Measurements from ENCODE around the gene IKZF2.

IKZF2 gene

GRCh38 chr2:213152888-213153287 lies 1.5 kb upstream of the IKZF2 start:
- no peak for TF ChIP-seq CTCF (IDR thresholded peaks at IDR 0.05)
- no peak overlapping the region for H3K27ac ChIP-seq
- H3K36me3 ChIP-seq = no peaks in the 10 kb centered on the region
- H3K27me3 ChIP-seq = peaks cover 21% of the 10 kb centered on the region
- no peak overlapping the region for H3K4me3 ChIP-seq (ENCODE audit: low read depth in 1 of 2, low read length in 1 of 2)
- H3K4me1 ChIP-seq (ENCODE audit: control insufficient read depth in 1 of 2, insufficient read depth in 1 of 2, low read depth in 1 of 2, low read length in 1 of 2) = peaks cover 28 to 29% of the 10 kb centered on the region in 2 experiments
- no peaks in the 10 kb centered on the region for H3K9me3 ChIP-seq

- TF ChIP-seq CTCF (IDR thresholded peaks at IDR 0.05) = no peak
- no peak overlapping the region for H3K27ac ChIP-seq
Observed at GRCh38 chr2:213152065-213152794, 818 bp upstream of the IKZF2 start.

GRCh38 chr2:213150315-213151097 lies 906 bp downstream of the IKZF2 start:
- H3K27ac ChIP-seq = no peak overlapping the region

More at GRCh38 chr2:213152065-213152794, 818 bp upstream of the IKZF2 start:
- Histone ChIP-seq H3K4me1 (ENCODE audit: control insufficient read depth in 1 of 2, insufficient read depth in 1 of 2, low read depth in 1 of 2, low read length in 1 of 2) (peaks cover 28 to 29% of the 10 kb centered on the region in 2 experiments), H3K36me3 (no peaks in the 10 kb centered on the region), H3K4me3 (ENCODE audit: low read depth in 1 of 2, low read length in 1 of 2) (peak overlapping the region; percentile 63 to 65), H3K9me3 (no peaks in the 10 kb centered on the region), H3K27me3 (peaks cover 21% of the 10 kb centered on the region)

GRCh38 chr2:213149949-213150314 lies 1.5 kb downstream of the IKZF2 start:
- TF ChIP-seq CTCF (IDR thresholded peaks at IDR 0.05) = no peak
- Histone ChIP-seq H3K4me3 (ENCODE audit: low read depth in 1 of 2, low read length in 1 of 2) (peak overlapping the region; percentile 36 to 63), H3K36me3 (no peaks in the 10 kb centered on the region), H3K4me1 (ENCODE audit: control insufficient read depth in 1 of 2, insufficient read depth in 1 of 2, low read depth in 1 of 2, low read length in 1 of 2) (peaks cover 28 to 29% of the 10 kb centered on the region in 2 experiments), H3K9me3 (no peaks in the 10 kb centered on the region), H3K27me3 (peaks cover 21% of the 10 kb centered on the region), H3K27ac (no peak overlapping the region)

More at GRCh38 chr2:213150315-213151097, 906 bp downstream of the IKZF2 start:
- Histone ChIP-seq H3K4me3 (ENCODE audit: low read depth in 1 of 2, low read length in 1 of 2) (peak overlapping the region; percentile 57 to 63), H3K4me1 (ENCODE audit: control insufficient read depth in 1 of 2, insufficient read depth in 1 of 2, low read depth in 1 of 2, low read length in 1 of 2) (peaks cover 28 to 29% of the 10 kb centered on the region in 2 experiments), H3K9me3 (no peaks in the 10 kb centered on the region), H3K36me3 (no peaks in the 10 kb centered on the region), H3K27me3 (peaks cover 21% of the 10 kb centered on the region)
- TF ChIP-seq CTCF (IDR thresholded peaks at IDR 0.05) = no peak

GRCh38 chr2:213149294-213149875 lies 2.0 kb downstream of the IKZF2 start:
- Histone ChIP-seq H3K9me3 (no peaks in the 10 kb centered on the region), H3K27me3 (peaks cover 21% of the 10 kb centered on the region), H3K4me1 (ENCODE audit: control insufficient read depth in 1 of 2, insufficient read depth in 1 of 2, low read depth in 1 of 2, low read length in 1 of 2) (peaks cover 28 to 29% of the 10 kb centered on the region in 2 experiments), H3K27ac (no peak overlapping the region), H3K36me3 (no peaks in the 10 kb centered on the region), H3K4me3 (ENCODE audit: low read depth in 1 of 2, low read length in 1 of 2) (peak overlapping the region in 1 of 2 experiments; percentile 63)
- TF ChIP-seq CTCF (IDR thresholded peaks at IDR 0.05) = no peak
